Hepatocyte (in vitro differentiated cells): ENCODE results near the gene ZNF284. TPM values are rescaled to one million over a fixed set of nuclear protein-coding genes. Genes with fewer than 3 reads are reported as not detected.
A peak's percentile ranks its signal among the peaks of the same experiment; 100 is the strongest.

Experiments
- DNase-seq: peaks from one replicate; pipeline ENCODE4 v3.0.0-alpha.2; 2016; ENCODE audit warnings: low spot score
- H2AFZ ChIP-seq: fragments of 200-600 bp; sonication (generic); 2 replicates; pipeline ENCODE4 v1.6.0; 2016; ENCODE audit warnings: antibody characterized with exemption, mild to moderate bottlenecking
- H3K27ac ChIP-seq: fragments of 200-600 bp; sonication (generic); 2 replicates; pipeline ENCODE4 v1.5.1; 2016; ENCODE audit warnings: mild to moderate bottlenecking
- H3K27me3 ChIP-seq: fragments of 200-600 bp; sonication (generic); 2 replicates; pipeline ENCODE4 v1.6.1; 2016
- H3K36me3 ChIP-seq: fragments of 200-600 bp; sonication (generic); replicated peaks from 2 replicates; pipeline ENCODE4 v1.5.1; 2016; ENCODE audit warnings: low read depth; ENCODE audit not compliant: insufficient read depth
- H3K4me1 ChIP-seq: fragments of 200-600 bp; sonication (generic); 2 replicates; pipeline ENCODE4 v1.5.1; 2016; ENCODE audit warnings: mild to moderate bottlenecking, moderate library complexity; ENCODE audit not compliant: insufficient read depth
- H3K4me2 ChIP-seq: fragments of 200-600 bp; sonication (generic); 2 replicates; pipeline ENCODE4 v1.6.0; 2016
- H3K4me3 ChIP-seq: fragments of 200-600 bp; sonication (generic); 2 replicates; pipeline ENCODE4 v1.5.1; 2016; ENCODE audit warnings: mild to moderate bottlenecking
- H3K79me2 ChIP-seq: fragments of 200-600 bp; sonication (generic); 2 replicates; pipeline ENCODE4 v1.6.0; 2017; ENCODE audit warnings: mild to moderate bottlenecking
- H3K9me2 ChIP-seq: fragments of 200-600 bp; sonication (generic); replicated peaks from 2 replicates; pipeline ENCODE4 v1.6.0; 2017; ENCODE audit warnings: mild to moderate bottlenecking; ENCODE audit not compliant: insufficient read depth
- H3K9me3 ChIP-seq: fragments of 200-600 bp; sonication (generic); 2 replicates; pipeline ENCODE4 v1.5.1; 2016; ENCODE audit warnings: low read depth, mild to moderate bottlenecking
- H4K20me1 ChIP-seq: fragments of 200-600 bp; sonication (generic); 2 replicates; pipeline ENCODE4 v1.6.0; 2016; ENCODE audit warnings: mild to moderate bottlenecking; ENCODE audit not compliant: insufficient read depth, poor library complexity, severe bottlenecking
- CTCF ChIP-seq: fragments of 200-600 bp; sonication (generic); IDR thresholded peaks from 2 replicates; pipeline ENCODE4 v1.5.1; 2016; ENCODE audit warnings: antibody characterized with exemption, mild to moderate bottlenecking; ENCODE audit not compliant: poor library complexity
- EZH2 ChIP-seq: fragments of 200-600 bp; sonication (generic); IDR thresholded peaks from 2 replicates; pipeline ENCODE4 v1.6.1; 2016; ENCODE audit warnings: antibody characterized with exemption, mild to moderate bottlenecking, borderline replicate concordance
- EZH2phosphoT487 ChIP-seq: fragments of 200-600 bp; sonication (generic); IDR thresholded peaks from one replicate; pipeline ENCODE4 v1.6.1; 2018; ENCODE audit warnings: antibody characterized with exemption, mild to moderate bottlenecking, low read depth, moderate library complexity; ENCODE audit not compliant: unreplicated experiment, severe bottlenecking
- WGBS: methylation state at CpG from one replicate; pipeline ENCODE4 v1.1.6; 2016; ENCODE audit warnings: low lambda C conversion rate; ENCODE audit errors: missing lambda C conversion rate; 5-methylcytosine and 5-hydroxymethylcytosine counted together
- polyA plus RNA-seq: library from polyadenylated mRNA; unstranded; fragments of >200 nt; fragmentation: Nextera tagmentation; extraction: Ambion mirVana; gene quantifications from 2 replicates; pipeline ENCODE4 v1.2.1, GENCODE V29; 2016
- total RNA-seq: library from RNA; depleted of rRNA; stranded (reverse); fragments of >200 nt; gene quantifications from 2 replicates; pipeline ENCODE4 v1.2.3, GENCODE V29; 2014

ZNF284 gene
- total and polyA plus RNA-seq, 2 experiments from 2014 or later: 0.87 to 2.9 TPM

GRCh38 chr19:44107751-44108150 lies 35.8 kb downstream of the ZNF284 start:
- no peaks in the 10 kb centered on the region for H3K9me2 ChIP-seq
- TF ChIP-seq EZH2phosphoT487: no peak
- TF ChIP-seq CTCF: no peak
- TF ChIP-seq EZH2: no peak

GRCh38 chr19:44109458-44109857 lies 37.5 kb downstream of the ZNF284 start:
- H3K9me2 ChIP-seq: no peaks in the 10 kb centered on the region
- no peaks in the 10 kb centered on the region for H3K27me3 ChIP-seq
- no peak overlapping the region for H3K4me2 ChIP-seq

More at GRCh38 chr19:44107751-44108150, 35.8 kb downstream of the ZNF284 start:
- 98% methylated on average over 3 of the region's 3 CpGs for WGBS
- H3K4me3 ChIP-seq: no peak overlapping the region
- H3K27ac ChIP-seq: no peak overlapping the region
- DNase-seq: no peak
- H3K79me2 ChIP-seq: no peaks in the 10 kb centered on the region
- H2AFZ ChIP-seq: no peak overlapping the region
- peaks cover 41% of the 10 kb centered on the region for H3K9me3 ChIP-seq
- no peak overlapping the region for H3K4me2 ChIP-seq
- no peaks in the 10 kb centered on the region for H3K4me1 ChIP-seq
- no peaks in the 10 kb centered on the region for H3K27me3 ChIP-seq
- H4K20me1 ChIP-seq: no peaks in the 10 kb centered on the region
- peaks cover 22% of the 10 kb centered on the region for H3K36me3 ChIP-seq

GRCh38 chr19:44111910-44112463 lies 40.0 kb downstream of the ZNF284 start:
- peaks cover 5% of the 10 kb centered on the region for H3K36me3 ChIP-seq
- peak overlapping the region; percentile 32 for H3K4me3 ChIP-seq
- peak overlapping the region; percentile 41 for H2AFZ ChIP-seq
- WGBS: 20% methylated on average over 17 of the region's 17 CpGs
- H4K20me1 ChIP-seq: no peaks in the 10 kb centered on the region
- H3K27ac ChIP-seq: peak overlapping the region; percentile 81
- H3K9me2 ChIP-seq: no peaks in the 10 kb centered on the region
- TF ChIP-seq CTCF (no peak), EZH2phosphoT487 (no peak), EZH2 (no peak)
- H3K9me3 ChIP-seq: peaks cover 21% of the 10 kb centered on the region
- DNase-seq: peak; percentile 85
- peak overlapping the region; percentile 78 for H3K4me2 ChIP-seq
- H3K4me1 ChIP-seq: peaks cover 5% of the 10 kb centered on the region
- peaks cover 18% of the 10 kb centered on the region for H3K79me2 ChIP-seq
- no peaks in the 10 kb centered on the region for H3K27me3 ChIP-seq

More at GRCh38 chr19:44109458-44109857, 37.5 kb downstream of the ZNF284 start:
- Histone ChIP-seq H3K4me3 (no peak overlapping the region), H3K4me1 (peaks cover 2% of the 10 kb centered on the region), H4K20me1 (no peaks in the 10 kb centered on the region), H3K27ac (no peak overlapping the region), H3K79me2 (peaks cover 8% of the 10 kb centered on the region), H3K9me3 (peaks cover 35% of the 10 kb centered on the region), H2AFZ (no peak overlapping the region), H3K36me3 (peaks cover 16% of the 10 kb centered on the region)
- TF ChIP-seq EZH2 (no peak), EZH2phosphoT487 (no peak), CTCF (no peak)
- DNase-seq: no peak
